ENCODE measurements around the gene INPP5E. TPM values are rescaled to one million over a fixed set of nuclear protein-coding genes. Genes with fewer than 3 reads are reported as not detected.

The INPP5E gene
- total and polyA plus RNA-seq, 10 of the 15 experiments (the other 5 are each of a cell fraction or from before 2014, with no cell fraction given) = 0.24 to 16.0 (median 5.3) TPM

GRCh38 chr9:136443087-136443486, 3.4 kb upstream of the INPP5E start:
- Histone ChIP-seq H3K36me3 (ENCODE audit: control insufficient read depth in 2 of 2, insufficient read depth in 2 of 2, low read length in 1 of 2) (peaks cover 23 to 25% of the 10 kb centered on the region in 2 experiments), H2AFZ (ENCODE audit: control insufficient read depth, low read depth, low read length) (no peak overlapping the region), H3K27me3 (replicated peaks in 1 of 2; ENCODE audit: control insufficient read depth in 2 of 2, insufficient read depth in 2 of 2, low read length in 1 of 2) (no peaks in the 10 kb centered on the region), H3K4me2 (ENCODE audit: control insufficient read depth, insufficient read depth) (no peak overlapping the region), H3K79me2 (ENCODE audit: control insufficient read depth, insufficient read depth, low read length) (peaks cover 15% of the 10 kb centered on the region), H4K20me1 (ENCODE audit: control insufficient read depth, insufficient read depth) (no peaks in the 10 kb centered on the region; the same call in 1 of the 2 replicates), H3K9me3 (replicated peaks; ENCODE audit: control insufficient read depth, insufficient read depth, low read length) (no peaks in the 10 kb centered on the region), H3K4me3 (no peak overlapping the region), H3K27ac (ENCODE audit: control insufficient read depth, insufficient read depth) (no peak overlapping the region), H3K4me1 (ENCODE audit: control insufficient read depth, insufficient read depth, low read length) (no peaks in the 10 kb centered on the region), H3K9ac (ENCODE audit: control insufficient read depth, insufficient read depth, low read length) (no peak overlapping the region)
- ChIA-PET RAD21 (ENCODE audit: unreplicated experiment) (no interaction called here), POLR2A (no interaction called here), CTCF (interaction anchor here (1.2 kb wide), 1 partner anchor 79 kb away, joined by 3 read pairs; the partner anchor contains the start of gene DNLZ), SMC1A (ENCODE audit: uncharacterized antibody, unreplicated experiment) (no interaction called here)
- intact Hi-C loops (cut with micrococcal nuclease; ENCODE audit: unreplicated experiment) (no loop called here), in situ Hi-C loops (cut with MboI) (no loop called here)
- no peak for DNase-seq (ENCODE audit: low read depth, low spot score)
- no peak for FAIRE-seq
- no peak for ATAC-seq
- TF ChIP-seq MXI1 (IDR thresholded peaks at IDR 0.05; ENCODE audit: low read depth, low read length) = no peak
- no peak for TF ChIP-seq DPF2 (IDR thresholded peaks at IDR 0.05)
- no peak for TF ChIP-seq NFYA (IDR thresholded peaks at IDR 0.05; ENCODE audit: borderline replicate concordance, low read depth, low read length)
- no peak for TF ChIP-seq RELA (IDR thresholded peaks at IDR 0.05; ENCODE audit: borderline replicate concordance, partially characterized antibody)
- no peak for TF ChIP-seq TBL1XR1 (IDR thresholded peaks at IDR 0.05; ENCODE audit: low read depth, low read length)
- no peak for TF ChIP-seq ESRRA (IDR thresholded peaks at IDR 0.05; ENCODE audit: low read length)
- TF ChIP-seq CREM (IDR thresholded peaks at IDR 0.05; ENCODE audit: low read depth) = no peak
- TF ChIP-seq RB1 (IDR thresholded peaks at IDR 0.05; ENCODE audit: borderline replicate concordance) = no peak
- TF ChIP-seq USF2 (IDR thresholded peaks at IDR 0.05; ENCODE audit: borderline replicate concordance, low read depth, low read length) = no peak
- no peak for TF ChIP-seq ZSCAN29 (IDR thresholded peaks at IDR 0.05)
- TF ChIP-seq MTA2 (IDR thresholded peaks at IDR 0.05; ENCODE audit: low read depth) = no peak
- TF ChIP-seq USF1 (IDR thresholded peaks at IDR 0.05; ENCODE audit: borderline replicate concordance, extremely low read length, insufficient read depth, low read depth, low read length) = no peak
- TF ChIP-seq ZBTB33 (IDR thresholded peaks at IDR 0.05) = no peak
- TF ChIP-seq NFXL1 (IDR thresholded peaks at IDR 0.05; ENCODE audit: borderline replicate concordance) = no peak
- no peak for TF ChIP-seq WRNIP1 (IDR thresholded peaks at IDR 0.05; ENCODE audit: borderline replicate concordance, low read depth, low read length)
- TF ChIP-seq SKIL (IDR thresholded peaks at IDR 0.05; ENCODE audit: low read depth, poor library complexity, severe bottlenecking) = no peak
- BruUV-seq (replicated peaks) = no TSS peak
- 97% methylated on average over 15 of the region's 15 CpGs for WGBS (ENCODE audit: insufficient coverage, insufficient replicate concordance, low lambda C conversion rate, missing lambda C conversion rate)

All from GM12878 (cell line).